Keratinocyte (primary cell): ENCODE data around the gene CCT6B. TPM values are rescaled to one million over a fixed set of nuclear protein-coding genes. Genes with fewer than 3 reads are reported as not detected.

Source experiments
- DNase-seq: peaks from one replicate; pipeline ENCODE4 v3.0.0-alpha.2; 2011; ENCODE audit warnings: low read depth, missing footprints, low spot score
- FAIRE-seq: peaks from 2 replicates; lab custom pipeline; 2011; peaks lifted over from hg19 to GRCh38; lab: Jason Lieb, UNC
- H2AFZ ChIP-seq: 2 replicates; pipeline ENCODE4 v1.6.0; 2012; ENCODE audit warnings: low read length, control low read depth, inconsistent platforms; ENCODE audit not compliant: control insufficient read depth
- H3K27ac ChIP-seq: 2 replicates; pipeline ENCODE4 v1.5.1; 2011; ENCODE audit warnings: low read length; ENCODE audit not compliant: control insufficient read depth, insufficient read depth
- H3K27me3 ChIP-seq: 3 replicates; pipeline ENCODE4 v1.6.0; 2011; ENCODE audit warnings: low read length; ENCODE audit not compliant: control insufficient read depth, insufficient read depth; ENCODE audit errors: extremely low read depth
- H3K36me3 ChIP-seq, 2 experiments: 2 replicates in 1 of 2; 3 replicates in 1 of 2; pipeline ENCODE4 v1.5.1; 2011; ENCODE audit warnings: low read length in 2 of 2, mild to moderate bottlenecking in 1 of 2; ENCODE audit not compliant: control insufficient read depth in 2 of 2, insufficient read depth in 2 of 2; ENCODE audit errors: extremely low read depth in 1 of 2
- H3K4me1 ChIP-seq: 3 replicates; pipeline ENCODE4 v1.5.1; 2011; ENCODE audit warnings: low read length; ENCODE audit not compliant: control insufficient read depth, insufficient read depth; ENCODE audit errors: extremely low read depth
- H3K4me2 ChIP-seq: 3 replicates; pipeline ENCODE4 v1.6.0; 2011; ENCODE audit warnings: low read depth, low read length; ENCODE audit not compliant: control insufficient read depth, insufficient read depth; ENCODE audit errors: extremely low read depth
- H3K4me3 ChIP-seq, 3 experiments: fragments of 200-600 bp in 1 of 3; sonication (generic) in 1 of 3; 2 replicates in 2 of 3; 3 replicates in 1 of 3; pipeline ENCODE4 v1.5.1; 2011 to 2016; ENCODE audit warnings: low read length in 3 of 3, mild to moderate bottlenecking in 3 of 3, control low read depth in 2 of 3, inconsistent platforms in 1 of 3, low read depth in 1 of 3, mixed read lengths in 1 of 3, mixed run types in 1 of 3, moderate library complexity in 1 of 3; ENCODE audit not compliant: control insufficient read depth in 2 of 3, insufficient read depth in 2 of 3; ENCODE audit errors: extremely low read depth in 1 of 3
- H3K79me2 ChIP-seq: 2 replicates; pipeline ENCODE4 v1.6.0; 2012; ENCODE audit warnings: low read length; ENCODE audit not compliant: control insufficient read depth, insufficient read depth
- H3K9ac ChIP-seq: 3 replicates; pipeline ENCODE4 v1.6.0; 2011; ENCODE audit warnings: low read length; ENCODE audit not compliant: control insufficient read depth, insufficient read depth; ENCODE audit errors: extremely low read depth
- H3K9me1 ChIP-seq: 3 replicates; pipeline ENCODE4 v1.6.0; 2011; ENCODE audit warnings: low read length; ENCODE audit not compliant: control insufficient read depth, insufficient read depth; ENCODE audit errors: extremely low read depth
- H3K9me3 ChIP-seq: 2 replicates; pipeline ENCODE4 v1.5.1; 2012; ENCODE audit warnings: low read depth, low read length; ENCODE audit not compliant: control insufficient read depth
- H4K20me1 ChIP-seq: 3 replicates; pipeline ENCODE4 v1.6.0; 2011; ENCODE audit warnings: low read length; ENCODE audit not compliant: control insufficient read depth, insufficient read depth; ENCODE audit errors: extremely low read depth
- CTCF ChIP-seq, 3 experiments: IDR thresholded peaks in 1 of 3; conservative IDR thresholded peaks in 1 of 3; optimal IDR thresholded peaks in 1 of 3; 2 replicates in 2 of 3; 3 replicates in 1 of 3; pipeline versions ENCODE3 to v1.5.1; 2011; ENCODE audit warnings: low read length in 3 of 3, mild to moderate bottlenecking in 3 of 3, moderate library complexity in 2 of 3, control low read depth in 1 of 3, inconsistent platforms in 1 of 3; ENCODE audit not compliant: insufficient read depth in 2 of 3; ENCODE audit errors: extremely low read depth in 1 of 3
- EZH2 ChIP-seq: IDR thresholded peaks from one replicate; pipeline ENCODE4 v1.6.1; 2012; ENCODE audit warnings: inconsistent platforms, mild to moderate bottlenecking, low read length, moderate library complexity
- dilution Hi-C: fragments of 300-500 bp; cut with MboI; formaldehyde crosslinking; loops from one replicate; pipeline ENCODE4 v1.7.0; 2020; ENCODE audit warnings: low sequenced_read_pairs; ENCODE audit not compliant: extremely low pct_ligation_motif_present
- polyA plus RNA-seq, 5 experiments: library from polyadenylated mRNA; depleted of rRNA in 3 of 5; stranded (reverse) in 3 of 5; stranded (forward) in 1 of 5; unstranded in 1 of 5; fragments of >200 nt; gene quantifications; 1 replicate in 1 of 5; 2 replicates in 3 of 5; 3 replicates in 1 of 5; pipeline versions ENCODE4 v1.2.1 to v1.2.3, GENCODE V29; 2011 to 2012; ENCODE audit warnings: missing spikeins in 2 of 5, low read depth in 1 of 5, low replicate concordance in 1 of 5

The CCT6B gene
- polyA plus RNA-seq, 1 donor (not counting 4 experiments of a cell fraction or from before 2014, with no cell fraction given) = 1.1 TPM

- no peak overlapping the region for H2AFZ ChIP-seq
- dilution Hi-C loops = no loop called here
- H3K9ac ChIP-seq = no peak overlapping the region
- TF ChIP-seq CTCF (optimal IDR thresholded peaks at IDR 0.05 in 1 of 3, IDR thresholded peaks at IDR 0.05 in 1 of 3, conservative IDR thresholded peaks at IDR 0.05 in 1 of 3; ENCODE audit: extremely low read depth in 1 of 3, insufficient read depth in 2 of 3, low read length in 3 of 3) (no peak), EZH2 (no peak)
- no peak overlapping the region for H3K4me3 ChIP-seq
- no peaks in the 10 kb centered on the region for H3K36me3 ChIP-seq
- no peaks in the 10 kb centered on the region for H3K27me3 ChIP-seq
- no peaks in the 10 kb centered on the region for H3K9me1 ChIP-seq
- H3K9me3 ChIP-seq = no peaks in the 10 kb centered on the region
- H3K4me2 ChIP-seq = no peak overlapping the region
- no peaks in the 10 kb centered on the region for H3K4me1 ChIP-seq
- H4K20me1 ChIP-seq = no peaks in the 10 kb centered on the region
- FAIRE-seq = no peak
- DNase-seq = no peak
- no peak overlapping the region for H3K27ac ChIP-seq
- H3K79me2 ChIP-seq = no peaks in the 10 kb centered on the region
Measured at GRCh38 chr17:34913001-34913400, 48.3 kb downstream of the CCT6B start.

GRCh38 chr17:34909040-34909439, 52.2 kb downstream of the CCT6B start:
- Histone ChIP-seq H4K20me1 (no peaks in the 10 kb centered on the region), H3K36me3 (no peaks in the 10 kb centered on the region), H3K9ac (no peak overlapping the region), H3K27me3 (no peaks in the 10 kb centered on the region), H3K4me2 (no peak overlapping the region), H3K9me1 (no peaks in the 10 kb centered on the region), H3K27ac (no peak overlapping the region), H2AFZ (no peak overlapping the region), H3K9me3 (no peaks in the 10 kb centered on the region), H3K79me2 (no peaks in the 10 kb centered on the region), H3K4me3 (no peak overlapping the region), H3K4me1 (no peaks in the 10 kb centered on the region)
- DNase-seq (no peak), FAIRE-seq (no peak)
- dilution Hi-C loops = no loop called here
- TF ChIP-seq EZH2 (no peak), CTCF (optimal IDR thresholded peaks at IDR 0.05 in 1 of 3, IDR thresholded peaks at IDR 0.05 in 1 of 3, conservative IDR thresholded peaks at IDR 0.05 in 1 of 3; ENCODE audit: extremely low read depth in 1 of 3, insufficient read depth in 2 of 3, low read length in 3 of 3) (no peak)
